Measurements from ENCODE around the gene ACAD9.
"Not testable (repeated sequence)": the region's sequence is repeated elsewhere in the genome, so short reads cannot be mapped to it uniquely, and the experiment has no call there.

The ACAD9 gene

GRCh38 chr3:128914966-128915645 is 35.7 kb downstream of the ACAD9 start:
- Histone ChIP-seq H3K27ac (ENCODE audit: low read length) (no peak overlapping the region), H3K36me3 (ENCODE audit: control insufficient read depth in 2 of 2, insufficient read depth in 2 of 2, low read length in 2 of 2) (peaks cover 48 to 52% of the 10 kb centered on the region in 2 donors), H3K9ac (ENCODE audit: low read length in 2 of 2) (no peak overlapping the region), H3K4me3 (ENCODE audit: low read length in 2 of 2) (no peak overlapping the region), H3K4me1 (ENCODE audit: control insufficient read depth, insufficient read depth, low read length) (peaks cover 14% of the 10 kb centered on the region), H3K27me3 (ENCODE audit: control insufficient read depth in 1 of 2, insufficient read depth in 2 of 2, low read length in 2 of 2) (no peaks in the 10 kb centered on the region), H3K9me3 (ENCODE audit: control insufficient read depth in 2 of 2, low read length in 2 of 2) (no peaks in the 10 kb centered on the region)

GRCh38 chr3:128917291-128917690 is 37.9 kb downstream of the ACAD9 start:
- Histone ChIP-seq H3K4me1 (ENCODE audit: control insufficient read depth, insufficient read depth, low read length) (no peaks in the 10 kb centered on the region), H3K36me3 (ENCODE audit: control insufficient read depth in 2 of 2, insufficient read depth in 2 of 2, low read length in 2 of 2) (peaks cover 37% of the 10 kb centered on the region in 2 donors), H3K4me3 (ENCODE audit: low read length in 2 of 2) (no peak overlapping the region), H3K9me3 (ENCODE audit: control insufficient read depth in 2 of 2, low read length in 2 of 2) (no peaks in the 10 kb centered on the region), H3K9ac (ENCODE audit: low read length in 2 of 2) (peak overlapping the region in 1 of 2 donors; percentile 29), H3K27ac (ENCODE audit: low read length) (no peak overlapping the region), H3K27me3 (ENCODE audit: control insufficient read depth in 1 of 2, insufficient read depth in 2 of 2, low read length in 2 of 2) (no peaks in the 10 kb centered on the region)

GRCh38 chr3:128919988-128920387 is 40.6 kb downstream of the ACAD9 start:
- Histone ChIP-seq H3K4me3 (ENCODE audit: low read length in 2 of 2) (no peak overlapping the region), H3K4me1 (ENCODE audit: control insufficient read depth, insufficient read depth, low read length) (no peaks in the 10 kb centered on the region), H3K27ac (ENCODE audit: low read length) (no peak overlapping the region), H3K9ac (ENCODE audit: low read length in 2 of 2) (no peak overlapping the region), H3K27me3 (ENCODE audit: control insufficient read depth in 1 of 2, insufficient read depth in 2 of 2, low read length in 2 of 2) (no peaks in the 10 kb centered on the region), H3K9me3 (ENCODE audit: control insufficient read depth in 2 of 2, low read length in 2 of 2) (no peaks in the 10 kb centered on the region), H3K36me3 (ENCODE audit: control insufficient read depth in 2 of 2, insufficient read depth in 2 of 2, low read length in 2 of 2) (peaks cover 12 to 15% of the 10 kb centered on the region in 2 donors)

- no peaks in the 10 kb centered on the region for H3K27me3 ChIP-seq (ENCODE audit: control insufficient read depth in 1 of 2, insufficient read depth in 2 of 2, low read length in 2 of 2)
- H3K9me3 ChIP-seq (ENCODE audit: control insufficient read depth in 2 of 2, low read length in 2 of 2), result no peaks in the 10 kb centered on the region
- peaks cover 0 to 1% of the 10 kb centered on the region in 2 donors for H3K36me3 ChIP-seq (ENCODE audit: control insufficient read depth in 2 of 2, insufficient read depth in 2 of 2, low read length in 2 of 2)
- H3K4me3 ChIP-seq (ENCODE audit: low read length in 2 of 2), result no peak overlapping the region
- no peak overlapping the region for H3K27ac ChIP-seq (ENCODE audit: low read length)
- no peaks in the 10 kb centered on the region for H3K4me1 ChIP-seq (ENCODE audit: control insufficient read depth, insufficient read depth, low read length)
- no peak overlapping the region for H3K9ac ChIP-seq (ENCODE audit: low read length in 2 of 2)
These were observed 43.5 kb downstream of the ACAD9 start for GRCh38 chr3:128922804-128923459.

GRCh38 chr3:128923576-128923975 is 44.2 kb downstream of the ACAD9 start:
- H3K4me1 ChIP-seq (ENCODE audit: control insufficient read depth, insufficient read depth, low read length), result no peaks in the 10 kb centered on the region
- H3K9me3 ChIP-seq (ENCODE audit: control insufficient read depth in 2 of 2, low read length in 2 of 2), result no peaks in the 10 kb centered on the region
- H3K27me3 ChIP-seq (ENCODE audit: control insufficient read depth in 1 of 2, insufficient read depth in 2 of 2, low read length in 2 of 2), result no peaks in the 10 kb centered on the region

GRCh38 chr3:128923986-128924385 is 44.6 kb downstream of the ACAD9 start:
- H3K27ac ChIP-seq (ENCODE audit: low read length); H3K27me3 ChIP-seq (ENCODE audit: control insufficient read depth in 1 of 2, insufficient read depth in 2 of 2, low read length in 2 of 2); H3K9ac ChIP-seq (ENCODE audit: low read length in 2 of 2); H3K4me1 ChIP-seq (ENCODE audit: control insufficient read depth, insufficient read depth, low read length); H3K9me3 ChIP-seq (ENCODE audit: control insufficient read depth in 2 of 2, low read length in 2 of 2); H3K4me3 ChIP-seq (ENCODE audit: low read length in 2 of 2); H3K36me3 ChIP-seq (ENCODE audit: control insufficient read depth in 2 of 2, insufficient read depth in 2 of 2, low read length in 2 of 2): not testable (repeated sequence)

More at GRCh38 chr3:128923576-128923975, 44.2 kb downstream of the ACAD9 start:
- Histone ChIP-seq H3K9ac (ENCODE audit: low read length in 2 of 2) (no peak overlapping the region), H3K27ac (ENCODE audit: low read length) (no peak overlapping the region), H3K36me3 (ENCODE audit: control insufficient read depth in 2 of 2, insufficient read depth in 2 of 2, low read length in 2 of 2) (no peaks in the 10 kb centered on the region), H3K4me3 (ENCODE audit: low read length in 2 of 2) (no peak overlapping the region)

GRCh38 chr3:128929364-128929763 is 49.9 kb downstream of the ACAD9 start:
- H3K27me3 ChIP-seq (ENCODE audit: control insufficient read depth in 1 of 2, insufficient read depth in 2 of 2, low read length in 2 of 2), result no peaks in the 10 kb centered on the region
- H3K36me3 ChIP-seq (ENCODE audit: control insufficient read depth in 2 of 2, insufficient read depth in 2 of 2, low read length in 2 of 2), result no peaks in the 10 kb centered on the region
- no peak overlapping the region for H3K4me3 ChIP-seq (ENCODE audit: low read length in 2 of 2)
- no peak overlapping the region for H3K9ac ChIP-seq (ENCODE audit: low read length in 2 of 2)
- no peaks in the 10 kb centered on the region for H3K4me1 ChIP-seq (ENCODE audit: control insufficient read depth, insufficient read depth, low read length)
- no peak overlapping the region for H3K27ac ChIP-seq (ENCODE audit: low read length)
- H3K9me3 ChIP-seq (ENCODE audit: control insufficient read depth in 2 of 2, low read length in 2 of 2), result no peaks in the 10 kb centered on the region

- Histone ChIP-seq H3K4me1 (ENCODE audit: control insufficient read depth, insufficient read depth, low read length) (no peaks in the 10 kb centered on the region), H3K27me3 (ENCODE audit: control insufficient read depth in 1 of 2, insufficient read depth in 2 of 2, low read length in 2 of 2) (no peaks in the 10 kb centered on the region), H3K9ac (ENCODE audit: low read length in 2 of 2) (no peak overlapping the region), H3K9me3 (ENCODE audit: control insufficient read depth in 2 of 2, low read length in 2 of 2) (no peaks in the 10 kb centered on the region), H3K36me3 (ENCODE audit: control insufficient read depth in 2 of 2, insufficient read depth in 2 of 2, low read length in 2 of 2) (no peaks in the 10 kb centered on the region), H3K4me3 (ENCODE audit: low read length in 2 of 2) (no peak overlapping the region), H3K27ac (ENCODE audit: low read length) (no peak overlapping the region)
These were observed 51.6 kb downstream of the ACAD9 start for GRCh38 chr3:128931046-128931445.

GRCh38 chr3:128932516-128933212 is 53.2 kb downstream of the ACAD9 start:
- no peak overlapping the region for H3K27ac ChIP-seq (ENCODE audit: low read length)
- H3K9me3 ChIP-seq (ENCODE audit: control insufficient read depth in 2 of 2, low read length in 2 of 2), result no peaks in the 10 kb centered on the region
- H3K27me3 ChIP-seq (ENCODE audit: control insufficient read depth in 1 of 2, insufficient read depth in 2 of 2, low read length in 2 of 2), result no peaks in the 10 kb centered on the region
- no peaks in the 10 kb centered on the region for H3K4me1 ChIP-seq (ENCODE audit: control insufficient read depth, insufficient read depth, low read length)
- H3K4me3 ChIP-seq (ENCODE audit: low read length in 2 of 2), result no peak overlapping the region
- H3K9ac ChIP-seq (ENCODE audit: low read length in 2 of 2), result no peak overlapping the region
- H3K36me3 ChIP-seq (ENCODE audit: control insufficient read depth in 2 of 2, insufficient read depth in 2 of 2, low read length in 2 of 2), result no peaks in the 10 kb centered on the region

- Histone ChIP-seq H3K27ac (ENCODE audit: low read length) (no peak overlapping the region), H3K9me3 (ENCODE audit: control insufficient read depth in 2 of 2, low read length in 2 of 2) (no peaks in the 10 kb centered on the region), H3K4me3 (ENCODE audit: low read length in 2 of 2) (no peak overlapping the region), H3K36me3 (ENCODE audit: control insufficient read depth in 2 of 2, insufficient read depth in 2 of 2, low read length in 2 of 2) (no peaks in the 10 kb centered on the region), H3K27me3 (ENCODE audit: control insufficient read depth in 1 of 2, insufficient read depth in 2 of 2, low read length in 2 of 2) (no peaks in the 10 kb centered on the region), H3K9ac (ENCODE audit: low read length in 2 of 2) (no peak overlapping the region), H3K4me1 (ENCODE audit: control insufficient read depth, insufficient read depth, low read length) (no peaks in the 10 kb centered on the region)
These were observed 53.9 kb downstream of the ACAD9 start for GRCh38 chr3:128933213-128933921.
